HEK293 (cell line): ENCODE data around the gene GMNC.

ENCODE experiments used
- BCL11A ChIP-seq: fragments of 450-650 bp; formaldehyde crosslinking; IDR thresholded peaks from 2 replicates; pipeline ENCODE4 v1.5.1; 2016; ENCODE audit warnings: low read depth, missing biosample characterization, missing genetic modification characterization
- CTCF ChIP-seq: fragments of 450-650 bp; formaldehyde crosslinking; IDR thresholded peaks from 2 replicates; pipeline ENCODE4 v1.5.1; 2016; ENCODE audit warnings: missing biosample characterization, missing genetic modification characterization
- ZNF510 ChIP-seq: fragments of 450-650 bp; formaldehyde crosslinking; IDR thresholded peaks from 2 replicates; pipeline ENCODE4 v1.5.1; 2018; ENCODE audit warnings: mild to moderate bottlenecking, missing genetic modification characterization, missing biosample characterization; ENCODE audit not compliant: insufficient replicate concordance
- ZNF660 ChIP-seq: fragments of 450-650 bp; IDR thresholded peaks from 2 replicates; pipeline ENCODE4 v1.5.1; 2018; ENCODE audit warnings: missing biosample characterization, mild to moderate bottlenecking, missing genetic modification characterization
- ZNF777 ChIP-seq: fragments of 450-650 bp; formaldehyde crosslinking; IDR thresholded peaks from 2 replicates; pipeline ENCODE4 v1.5.1; 2017; ENCODE audit warnings: missing biosample characterization, missing genetic modification characterization, borderline replicate concordance
- TF ChIP-seq, protein P1 (sequence below): IDR thresholded peaks from 2 replicates; pipeline ENCODE4 v1.6.1; 2011; ENCODE audit warnings: mild to moderate bottlenecking, low read depth, low read length, borderline replicate concordance

GRCh38 chr3:190811775-190812480 lies 50.6 kb downstream of the GMNC start:
- TF ChIP-seq CTCF (no peak), ZNF660 (tag by site-specific recombination) (no peak), ZNF777 (tag by site-specific recombination) (no peak), ZNF510 (tag by site-specific recombination) (no peak), BCL11A (tag by site-specific recombination) (no peak)
- TF ChIP-seq, protein P1, sequence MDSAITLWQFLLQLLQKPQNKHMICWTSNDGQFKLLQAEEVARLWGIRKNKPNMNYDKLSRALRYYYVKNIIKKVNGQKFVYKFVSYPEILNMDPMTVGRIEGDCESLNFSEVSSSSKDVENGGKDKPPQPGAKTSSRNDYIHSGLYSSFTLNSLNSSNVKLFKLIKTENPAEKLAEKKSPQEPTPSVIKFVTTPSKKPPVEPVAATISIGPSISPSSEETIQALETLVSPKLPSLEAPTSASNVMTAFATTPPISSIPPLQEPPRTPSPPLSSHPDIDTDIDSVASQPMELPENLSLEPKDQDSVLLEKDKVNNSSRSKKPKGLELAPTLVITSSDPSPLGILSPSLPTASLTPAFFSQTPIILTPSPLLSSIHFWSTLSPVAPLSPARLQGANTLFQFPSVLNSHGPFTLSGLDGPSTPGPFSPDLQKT = no peak
